ENCODE results near the gene ADPGK.
A peak's percentile ranks its signal among the peaks of the same experiment; 100 is the strongest.
"Not testable (repeated sequence)": the region's sequence is repeated elsewhere in the genome, so short reads cannot be mapped to it uniquely, and the experiment has no call there.

The ADPGK gene

DNA sequence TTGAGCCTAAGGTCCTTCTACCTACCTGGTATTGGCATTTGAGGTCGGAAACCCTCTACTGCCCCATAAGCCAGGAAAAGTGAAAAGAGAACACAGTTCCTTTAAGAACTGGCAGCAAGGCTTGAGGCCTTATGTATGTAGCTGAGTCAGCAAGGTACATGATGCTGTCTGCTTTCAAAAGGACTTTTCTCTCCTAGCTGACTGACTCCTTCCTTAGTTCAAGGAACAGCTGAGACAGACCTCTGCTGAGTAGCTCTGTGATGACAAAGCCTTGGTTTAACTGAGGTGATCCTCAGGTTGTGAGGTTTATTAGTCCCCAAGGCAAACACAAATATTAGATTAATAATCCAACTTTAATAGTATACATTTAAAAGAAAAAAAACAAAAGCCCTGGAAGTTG lies 45.8 kb downstream of the ADPGK start:
- no peak for DNase-seq

- DNase-seq, result no peak
Observed at GRCh38 chr15:72737061-72737460, 46.5 kb downstream of the ADPGK start.

DNA sequence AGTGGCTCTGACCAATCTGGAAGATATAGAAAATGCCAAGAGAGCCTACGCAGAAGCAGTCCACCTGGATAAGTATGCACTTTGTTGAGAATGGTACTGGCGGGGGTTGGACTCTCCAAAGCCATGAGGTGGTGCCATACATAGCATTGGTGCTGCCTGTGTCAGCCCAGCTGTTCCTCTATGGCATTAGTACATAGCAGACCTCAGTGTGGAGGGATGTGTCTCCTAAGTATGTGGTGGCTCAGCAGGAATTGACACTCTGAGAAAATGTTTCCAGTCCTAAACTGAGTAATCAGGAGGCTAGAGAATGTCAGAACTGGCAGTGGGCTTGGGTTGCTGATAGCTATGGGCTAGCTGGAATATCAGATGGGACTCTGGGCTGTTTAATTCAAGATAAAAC lies 48.4 kb downstream of the ADPGK start:
- no peak for DNase-seq

- no peak for DNase-seq
Observed at GRCh38 chr15:72733941-72734738, 49.4 kb downstream of the ADPGK start.

GRCh38 chr15:72732516-72732915 lies 51.0 kb downstream of the ADPGK start:
- DNase-seq, result no peak

GRCh38 chr15:72732086-72732485 lies 51.5 kb downstream of the ADPGK start:
- DNase-seq, result no peak

- no peak for DNase-seq
Observed at GRCh38 chr15:72728821-72729220, 54.7 kb downstream of the ADPGK start.

DNA sequence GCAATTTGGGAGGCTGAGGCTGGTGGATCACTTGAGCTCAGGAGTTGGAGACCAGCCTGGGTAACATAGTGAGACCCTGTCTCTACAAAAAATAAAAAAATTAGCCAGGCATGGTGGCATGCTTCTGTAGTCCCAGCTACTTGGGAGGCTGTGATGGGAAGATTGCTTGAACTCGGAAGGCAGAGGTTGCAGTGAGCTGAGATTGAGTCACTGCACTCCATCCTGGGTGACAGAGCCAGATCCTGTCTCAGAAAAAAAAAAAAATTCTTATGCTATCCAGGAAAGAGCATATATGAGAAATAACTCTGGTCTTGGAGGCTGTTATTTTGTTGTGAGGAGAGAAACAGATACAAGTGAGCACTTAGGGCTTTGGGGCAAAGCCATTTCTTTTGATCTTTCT lies 55.3 kb downstream of the ADPGK start:
- not testable (repeated sequence) for DNase-seq

- DNase-seq, result no peak
Observed at GRCh38 chr15:72727154-72727553, 56.4 kb downstream of the ADPGK start.

- not testable (repeated sequence) for DNase-seq
Observed at GRCh38 chr15:72725851-72726250, 57.7 kb downstream of the ADPGK start.

DNA sequence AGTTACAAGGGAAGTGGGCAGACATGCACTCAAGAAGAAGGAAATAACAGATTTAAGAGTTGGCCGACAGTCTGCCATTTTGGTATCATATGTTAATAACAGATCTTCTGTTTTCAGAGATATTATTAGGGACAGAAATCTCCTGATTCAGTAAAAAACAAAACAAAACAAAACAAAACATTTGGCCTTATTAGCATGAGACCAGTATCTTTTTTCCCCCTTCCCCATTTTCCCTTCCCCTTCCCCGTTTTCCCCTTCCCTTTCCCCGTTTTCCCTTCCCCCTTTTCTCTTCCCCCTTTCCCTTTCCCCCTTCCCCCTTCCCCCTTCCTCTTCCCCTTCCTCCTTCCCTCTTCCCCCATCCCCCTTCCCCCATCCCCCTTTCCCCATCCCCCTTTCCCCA lies 58.1 kb downstream of the ADPGK start:
- no peak for DNase-seq

DNA sequence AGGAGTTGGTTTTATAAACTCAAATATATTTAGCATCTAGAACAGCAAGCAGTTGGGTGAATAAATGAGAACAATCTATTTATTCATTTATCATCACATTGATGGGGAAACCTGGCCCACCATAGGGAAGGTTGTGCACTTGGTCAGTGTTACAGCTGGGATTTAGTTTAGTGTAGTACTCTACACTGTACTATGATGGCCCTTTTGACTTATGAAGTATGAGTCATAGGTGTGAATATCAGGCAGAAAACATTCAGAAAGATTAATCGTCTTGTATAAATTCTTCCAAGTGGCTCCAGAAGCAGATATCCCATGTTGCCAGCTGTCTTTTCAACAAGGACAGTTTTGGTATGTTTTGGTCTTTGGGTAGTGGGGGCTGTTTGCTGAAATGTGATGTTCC lies 59.5 kb downstream of the ADPGK start:
- no peak for DNase-seq

DNA sequence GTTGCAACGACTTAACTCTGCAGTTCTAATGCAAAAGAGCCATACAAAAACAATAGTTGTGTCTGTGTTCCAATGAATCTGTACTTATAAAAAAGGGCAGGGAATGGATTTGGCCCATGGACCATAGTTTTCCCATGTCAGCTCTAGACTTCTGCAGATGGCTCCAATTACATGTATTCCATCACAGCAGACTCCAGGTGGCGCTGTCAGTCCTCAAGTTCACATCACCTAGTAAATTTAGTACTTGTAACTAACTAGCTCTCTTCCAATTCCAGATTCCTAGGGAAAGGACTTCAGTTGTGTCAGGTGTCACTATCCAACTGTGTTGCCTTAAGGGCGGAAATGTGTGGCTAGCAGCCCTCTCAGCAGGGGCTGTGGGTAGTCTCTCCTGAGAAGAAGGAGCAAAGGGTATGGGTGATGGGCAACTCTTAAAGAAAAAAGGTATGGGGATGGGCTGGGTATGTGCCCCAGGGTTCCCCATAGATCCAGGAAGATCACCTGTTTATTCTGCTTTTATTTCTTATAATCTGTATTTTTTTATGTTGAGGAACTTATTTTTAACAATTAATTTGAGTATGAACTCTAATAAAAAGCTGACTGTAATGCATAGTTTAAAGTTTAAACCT lies 61.4 kb downstream of the ADPGK start:
- peak; percentile 70 for DNase-seq

- DNase-seq, result not testable (repeated sequence)
Observed at GRCh38 chr15:72708551-72709303, 74.8 kb downstream of the ADPGK start.

GRCh38 chr15:72706266-72706665 lies 77.3 kb downstream of the ADPGK start:
- DNase-seq, result no peak

Data from amniotic stem cell (primary cell).